ENCODE results near the gene TOP2A.
"Not testable (repeated sequence)": the region's sequence is repeated elsewhere in the genome, so short reads cannot be mapped to it uniquely, and the experiment has no call there.

The TOP2A gene

DNA sequence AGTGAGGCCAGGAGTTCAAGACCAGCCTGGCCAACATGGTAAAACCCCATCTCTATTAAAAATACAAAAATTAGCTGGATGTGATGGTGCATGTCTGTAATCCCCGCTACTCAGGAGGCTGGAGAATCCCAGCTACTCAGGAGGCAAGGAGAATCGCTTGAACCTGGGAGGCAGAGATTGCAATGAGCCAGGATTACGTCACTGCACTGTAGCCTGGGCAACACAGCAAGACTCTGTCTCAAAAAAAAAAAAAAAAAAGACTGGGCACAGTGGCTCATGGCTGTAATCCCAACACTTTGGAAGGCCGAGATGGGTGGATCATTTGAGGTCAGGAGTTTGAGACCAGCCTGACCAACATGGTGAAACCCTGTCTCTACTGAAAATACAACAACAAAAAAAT lies 8.2 kb downstream of the TOP2A start:
- H3K4me3 ChIP-seq (ENCODE audit: low read depth, low read length); H3K27me3 ChIP-seq (ENCODE audit: insufficient read depth, low read length); H2AFZ ChIP-seq (ENCODE audit: low read length, unreplicated experiment); H3K4me1 ChIP-seq (ENCODE audit: control insufficient read depth, insufficient read depth, low read length, unreplicated experiment); H3K27ac ChIP-seq (ENCODE audit: low read depth, low read length): not testable (repeated sequence)
- H3K36me3 ChIP-seq (ENCODE audit: insufficient read depth, low read length) = peaks cover 37% of the 10 kb centered on the region
- H3K79me2 ChIP-seq (ENCODE audit: control insufficient read depth, insufficient read depth, low read length, unreplicated experiment) = peaks cover 39% of the 10 kb centered on the region

DNA sequence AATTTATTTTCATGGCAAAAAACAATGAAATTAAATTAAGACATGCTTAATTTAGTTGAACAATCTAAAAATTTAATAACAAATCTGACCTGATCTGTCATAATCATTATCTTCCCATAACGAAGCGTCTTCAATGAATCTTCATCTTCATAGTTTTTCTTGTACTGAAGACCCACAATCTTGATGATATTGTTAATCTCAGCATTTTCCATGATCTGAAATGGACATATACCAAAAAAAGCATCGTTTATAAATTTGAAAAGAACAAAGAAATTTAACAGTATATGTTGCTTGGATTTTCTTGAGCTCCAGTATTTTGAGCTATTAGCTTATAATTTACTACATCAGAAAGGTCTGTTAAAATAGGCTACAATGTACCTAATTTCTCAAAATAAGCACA lies 10.2 kb downstream of the TOP2A start:
- H3K79me2 ChIP-seq (ENCODE audit: control insufficient read depth, insufficient read depth, low read length, unreplicated experiment) = peaks cover 31% of the 10 kb centered on the region
- H3K4me3 ChIP-seq (ENCODE audit: low read depth, low read length) = no peak overlapping the region
- no peak overlapping the region for H3K27ac ChIP-seq (ENCODE audit: low read depth, low read length)
- H3K4me1 ChIP-seq (ENCODE audit: control insufficient read depth, insufficient read depth, low read length, unreplicated experiment) = peaks cover 4% of the 10 kb centered on the region
- H3K36me3 ChIP-seq (ENCODE audit: insufficient read depth, low read length) = peaks cover 42% of the 10 kb centered on the region
- no peaks in the 10 kb centered on the region for H3K27me3 ChIP-seq (ENCODE audit: insufficient read depth, low read length)
- no peak overlapping the region for H2AFZ ChIP-seq (ENCODE audit: low read length, unreplicated experiment)

DNA sequence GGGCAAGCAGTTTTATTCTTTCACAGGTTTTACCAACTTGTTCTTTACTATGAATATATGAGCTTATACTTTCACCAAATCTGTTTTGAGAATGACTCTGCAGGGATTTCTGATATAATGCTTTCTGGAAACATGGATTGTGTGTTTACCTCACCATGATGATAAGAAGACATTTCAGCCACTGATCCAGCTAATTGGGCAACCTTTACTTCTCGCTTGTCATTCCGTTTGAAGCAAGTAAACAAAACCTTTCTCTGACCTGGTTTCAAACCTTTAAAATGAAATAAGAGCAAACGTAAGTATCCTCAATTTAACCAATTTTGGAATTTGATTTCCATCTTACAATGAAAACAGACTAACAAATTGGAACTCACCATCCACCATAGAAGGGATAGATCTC lies 13.7 kb downstream of the TOP2A start:
- Histone ChIP-seq H3K79me2 (ENCODE audit: control insufficient read depth, insufficient read depth, low read length, unreplicated experiment) (peaks cover 10% of the 10 kb centered on the region), H3K27ac (ENCODE audit: low read depth, low read length) (no peak overlapping the region), H2AFZ (ENCODE audit: low read length, unreplicated experiment) (no peak overlapping the region), H3K27me3 (ENCODE audit: insufficient read depth, low read length) (no peaks in the 10 kb centered on the region), H3K36me3 (ENCODE audit: insufficient read depth, low read length) (peaks cover 53% of the 10 kb centered on the region), H3K4me1 (ENCODE audit: control insufficient read depth, insufficient read depth, low read length, unreplicated experiment) (peaks cover 4% of the 10 kb centered on the region), H3K4me3 (ENCODE audit: low read depth, low read length) (no peak overlapping the region)

DNA sequence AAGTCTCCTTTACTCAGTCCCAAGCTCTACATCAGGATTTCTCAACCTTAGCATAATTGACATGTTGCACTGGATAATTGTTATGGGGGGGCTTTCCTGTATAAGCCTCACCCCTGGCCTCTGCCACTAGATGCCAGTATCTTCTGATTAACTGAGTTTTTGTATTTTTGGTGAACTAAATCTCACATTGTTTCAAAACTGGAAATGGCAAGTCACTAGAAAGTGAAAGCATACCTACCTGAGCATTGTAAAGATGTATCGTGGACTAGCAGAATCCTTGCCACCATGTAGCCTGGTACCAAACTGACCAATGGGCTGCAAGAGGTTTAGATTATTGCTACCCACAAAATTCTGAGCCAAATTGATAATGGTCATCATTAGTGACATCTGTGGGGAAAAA lies 15.0 kb downstream of the TOP2A start:
- Histone ChIP-seq H2AFZ (ENCODE audit: low read length, unreplicated experiment) (peak overlapping the region; percentile 34), H3K27me3 (ENCODE audit: insufficient read depth, low read length) (no peaks in the 10 kb centered on the region), H3K4me3 (ENCODE audit: low read depth, low read length) (no peak overlapping the region), H3K36me3 (ENCODE audit: insufficient read depth, low read length) (peaks cover 56% of the 10 kb centered on the region), H3K79me2 (ENCODE audit: control insufficient read depth, insufficient read depth, low read length, unreplicated experiment) (peaks cover 10% of the 10 kb centered on the region), H3K4me1 (ENCODE audit: control insufficient read depth, insufficient read depth, low read length, unreplicated experiment) (peaks cover 4% of the 10 kb centered on the region), H3K27ac (ENCODE audit: low read depth, low read length) (peak overlapping the region; percentile 5; the same call in 1 of the 2 replicates)

DNA sequence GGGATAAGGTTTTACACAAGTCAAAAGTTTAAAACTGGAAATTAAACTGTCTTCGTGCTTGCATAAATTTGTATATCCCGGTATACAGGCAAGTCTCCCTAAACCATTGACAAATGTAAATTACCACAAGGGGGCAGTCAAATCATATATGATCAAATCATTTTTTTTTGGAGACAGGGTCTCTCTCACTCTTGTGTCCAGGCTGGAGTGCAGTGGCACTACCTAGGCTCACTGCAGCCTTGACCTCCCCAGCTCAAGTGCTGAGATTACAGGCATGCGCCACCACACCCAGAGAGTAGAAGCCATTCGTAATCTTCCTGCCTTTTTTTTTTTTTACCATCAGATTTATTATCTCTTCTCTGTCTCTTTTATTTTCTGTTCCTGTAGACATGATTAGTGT lies 18.5 kb downstream of the TOP2A start:
- Histone ChIP-seq H3K36me3 (ENCODE audit: insufficient read depth, low read length) (peaks cover 49% of the 10 kb centered on the region), H3K27me3 (ENCODE audit: insufficient read depth, low read length) (no peaks in the 10 kb centered on the region), H3K4me3 (ENCODE audit: low read depth, low read length) (no peak overlapping the region), H3K79me2 (ENCODE audit: control insufficient read depth, insufficient read depth, low read length, unreplicated experiment) (peaks cover 5% of the 10 kb centered on the region), H2AFZ (ENCODE audit: low read length, unreplicated experiment) (no peak overlapping the region), H3K27ac (ENCODE audit: low read depth, low read length) (no peak overlapping the region), H3K4me1 (ENCODE audit: control insufficient read depth, insufficient read depth, low read length, unreplicated experiment) (peaks cover 4% of the 10 kb centered on the region)

DNA sequence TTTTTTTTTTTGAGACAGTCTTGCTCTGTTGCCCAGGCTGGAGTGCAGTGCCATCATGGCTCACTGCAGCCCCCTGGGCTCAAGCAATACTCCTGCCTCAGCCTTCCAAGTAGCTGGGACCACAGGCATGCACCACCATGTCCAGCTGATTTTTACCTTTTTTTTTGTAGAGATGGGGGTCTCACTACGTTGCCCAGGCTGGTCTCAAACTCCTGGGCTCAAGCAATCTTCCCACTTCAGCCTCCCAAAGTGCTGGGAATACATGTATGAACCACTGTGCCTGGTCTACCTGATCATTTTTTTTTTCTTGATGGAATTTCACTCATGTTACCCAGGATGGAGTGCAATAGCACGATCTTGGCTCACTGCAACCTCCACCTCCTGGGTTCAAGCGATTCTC lies 31.1 kb downstream of the TOP2A start:
- not testable (repeated sequence) for H3K4me3 ChIP-seq (ENCODE audit: low read depth, low read length); H3K79me2 ChIP-seq (ENCODE audit: control insufficient read depth, insufficient read depth, low read length, unreplicated experiment); H3K27ac ChIP-seq (ENCODE audit: low read depth, low read length); H2AFZ ChIP-seq (ENCODE audit: low read length, unreplicated experiment); H3K27me3 ChIP-seq (ENCODE audit: insufficient read depth, low read length); H3K4me1 ChIP-seq (ENCODE audit: control insufficient read depth, insufficient read depth, low read length, unreplicated experiment)
- H3K36me3 ChIP-seq (ENCODE audit: insufficient read depth, low read length) = peaks cover 22% of the 10 kb centered on the region

DNA sequence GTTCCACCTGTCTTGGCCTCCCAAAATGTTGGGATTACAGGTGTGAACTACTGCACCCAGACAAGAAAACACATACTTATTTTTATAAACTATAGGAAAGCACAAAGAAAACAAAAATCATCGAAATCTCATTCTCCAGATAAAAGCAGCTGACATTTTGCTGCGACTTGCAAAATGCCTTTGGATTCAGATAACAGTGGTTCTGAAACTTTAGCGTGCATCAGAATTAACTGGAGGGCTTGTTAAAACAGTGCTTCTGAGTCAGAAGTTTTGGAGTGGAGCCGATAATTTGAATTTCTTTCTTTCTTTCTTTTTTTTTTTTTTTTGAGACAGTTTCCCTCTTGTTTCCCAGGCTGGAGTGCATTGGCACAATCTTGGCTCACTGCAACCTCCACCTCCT lies 35.4 kb downstream of the TOP2A start:
- Histone ChIP-seq H3K27me3 (ENCODE audit: insufficient read depth, low read length) (no peaks in the 10 kb centered on the region), H3K36me3 (ENCODE audit: insufficient read depth, low read length) (no peaks in the 10 kb centered on the region), H3K27ac (ENCODE audit: low read depth, low read length) (no peak overlapping the region), H3K79me2 (ENCODE audit: control insufficient read depth, insufficient read depth, low read length, unreplicated experiment) (no peaks in the 10 kb centered on the region), H2AFZ (ENCODE audit: low read length, unreplicated experiment) (no peak overlapping the region), H3K4me1 (ENCODE audit: control insufficient read depth, insufficient read depth, low read length, unreplicated experiment) (no peaks in the 10 kb centered on the region), H3K4me3 (ENCODE audit: low read depth, low read length) (no peak overlapping the region)

DNA sequence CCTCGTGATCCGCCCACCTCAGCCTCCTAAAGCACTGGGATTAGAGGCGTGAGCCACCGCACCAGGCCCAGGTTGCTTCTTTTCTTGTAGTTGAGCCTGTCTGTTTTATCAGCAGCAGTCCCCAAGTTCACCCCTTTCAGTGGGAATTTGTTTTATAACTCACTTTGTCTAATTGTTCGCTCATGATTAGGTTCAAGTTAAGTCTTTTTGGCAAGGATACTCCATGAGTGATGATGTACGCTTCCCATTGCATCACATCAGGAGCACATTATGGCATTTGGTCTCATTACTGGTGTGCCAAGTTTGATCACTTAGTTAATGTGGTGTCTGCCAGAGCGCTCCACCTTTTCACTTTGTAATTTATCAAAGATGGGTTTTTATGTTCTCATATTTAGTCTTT lies 38.7 kb downstream of the TOP2A start:
- Histone ChIP-seq H3K4me1 (ENCODE audit: control insufficient read depth, insufficient read depth, low read length, unreplicated experiment) (no peaks in the 10 kb centered on the region), H3K4me3 (ENCODE audit: low read depth, low read length) (no peak overlapping the region), H2AFZ (ENCODE audit: low read length, unreplicated experiment) (no peak overlapping the region), H3K36me3 (ENCODE audit: insufficient read depth, low read length) (no peaks in the 10 kb centered on the region), H3K27me3 (ENCODE audit: insufficient read depth, low read length) (no peaks in the 10 kb centered on the region), H3K79me2 (ENCODE audit: control insufficient read depth, insufficient read depth, low read length, unreplicated experiment) (no peaks in the 10 kb centered on the region), H3K27ac (ENCODE audit: low read depth, low read length) (no peak overlapping the region)

DNA sequence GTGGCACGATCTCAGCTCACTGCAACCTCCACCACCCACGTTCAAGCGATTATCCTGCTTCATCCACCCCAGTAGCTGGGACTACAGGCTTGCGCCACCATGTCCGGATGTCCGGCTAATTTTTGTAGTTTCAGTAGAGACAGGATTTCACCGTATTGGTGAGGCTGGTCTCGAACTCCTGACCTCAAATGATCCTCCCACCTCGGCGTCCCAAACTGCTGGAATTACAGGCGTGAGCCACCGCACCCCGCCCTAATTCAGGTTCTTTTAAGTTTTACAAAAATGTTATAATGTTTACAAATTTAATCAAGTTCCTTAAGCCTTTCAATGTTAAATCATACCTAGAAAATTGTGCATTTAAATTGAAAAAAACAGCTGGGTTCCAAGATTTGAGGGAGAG lies 39.9 kb downstream of the TOP2A start:
- no peak overlapping the region for H2AFZ ChIP-seq (ENCODE audit: low read length, unreplicated experiment)
- no peaks in the 10 kb centered on the region for H3K79me2 ChIP-seq (ENCODE audit: control insufficient read depth, insufficient read depth, low read length, unreplicated experiment)
- no peaks in the 10 kb centered on the region for H3K36me3 ChIP-seq (ENCODE audit: insufficient read depth, low read length)
- peaks cover 9% of the 10 kb centered on the region for H3K4me1 ChIP-seq (ENCODE audit: control insufficient read depth, insufficient read depth, low read length, unreplicated experiment)
- H3K27ac ChIP-seq (ENCODE audit: low read depth, low read length) = no peak overlapping the region
- H3K4me3 ChIP-seq (ENCODE audit: low read depth, low read length) = no peak overlapping the region
- H3K27me3 ChIP-seq (ENCODE audit: insufficient read depth, low read length) = no peaks in the 10 kb centered on the region

DNA sequence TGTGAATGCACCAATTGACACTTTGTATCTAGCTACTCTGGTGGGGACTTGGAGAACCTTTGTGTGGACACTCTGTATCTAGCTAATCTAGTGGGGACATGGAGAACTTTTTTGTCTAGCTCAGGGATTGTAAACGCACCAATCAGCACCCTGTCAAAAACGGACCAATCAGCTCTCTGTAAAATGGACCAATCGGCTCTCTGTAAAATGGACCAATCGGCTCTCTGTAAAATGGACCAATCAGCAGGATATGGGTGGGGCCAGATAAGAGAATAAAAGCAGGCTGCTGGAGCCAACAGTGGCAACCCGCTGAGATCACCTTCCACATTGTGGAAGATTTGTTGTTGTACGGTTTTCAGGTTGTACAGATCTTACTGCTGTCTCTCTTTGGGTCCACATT lies 41.2 kb downstream of the TOP2A start:
- H3K27ac ChIP-seq (ENCODE audit: low read depth, low read length); H3K27me3 ChIP-seq (ENCODE audit: insufficient read depth, low read length); H3K36me3 ChIP-seq (ENCODE audit: insufficient read depth, low read length); H3K4me3 ChIP-seq (ENCODE audit: low read depth, low read length); H2AFZ ChIP-seq (ENCODE audit: low read length, unreplicated experiment); H3K79me2 ChIP-seq (ENCODE audit: control insufficient read depth, insufficient read depth, low read length, unreplicated experiment): not testable (repeated sequence)
- peaks cover 17% of the 10 kb centered on the region for H3K4me1 ChIP-seq (ENCODE audit: control insufficient read depth, insufficient read depth, low read length, unreplicated experiment)

DNA sequence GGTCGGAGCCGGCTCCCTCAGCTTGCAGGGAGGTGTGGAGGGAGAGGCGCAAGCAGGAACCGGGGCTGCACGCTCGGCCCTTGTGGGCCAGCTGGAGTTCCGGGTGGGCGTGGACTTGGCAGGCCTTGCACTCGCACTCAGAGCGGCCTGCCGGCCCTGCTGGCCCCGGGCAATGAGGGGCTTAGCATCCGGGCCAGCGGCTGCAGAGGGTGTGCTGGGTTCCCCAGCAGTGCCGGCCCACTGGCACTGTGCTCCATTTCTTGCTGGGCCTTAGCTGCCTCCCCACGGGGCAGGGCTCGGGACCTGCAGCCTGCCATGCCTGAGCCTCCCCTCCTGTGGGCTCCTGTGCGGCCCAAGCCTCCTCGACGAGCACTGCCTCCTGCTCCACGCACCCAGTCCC lies 41.9 kb downstream of the TOP2A start:
- H3K27me3 ChIP-seq (ENCODE audit: insufficient read depth, low read length); H3K36me3 ChIP-seq (ENCODE audit: insufficient read depth, low read length); H3K79me2 ChIP-seq (ENCODE audit: control insufficient read depth, insufficient read depth, low read length, unreplicated experiment); H3K27ac ChIP-seq (ENCODE audit: low read depth, low read length); H3K4me3 ChIP-seq (ENCODE audit: low read depth, low read length); H2AFZ ChIP-seq (ENCODE audit: low read length, unreplicated experiment): not testable (repeated sequence)
- H3K4me1 ChIP-seq (ENCODE audit: control insufficient read depth, insufficient read depth, low read length, unreplicated experiment) = peaks cover 17% of the 10 kb centered on the region
